Fibroblast of skin of scalp (primary cell): Measurements from ENCODE around the gene SH3D19.
A peak's percentile ranks its signal among the peaks of the same experiment; 100 is the strongest.

Experiments used
- DNase-seq: peaks from one replicate; pipeline ENCODE4 v3.0.0-alpha.2; 2013

The SH3D19 gene

GRCh38 chr4:151193414-151193813, 132.0 kb downstream of the SH3D19 start:
- no peak for DNase-seq

GRCh38 chr4:151192556-151193235, 132.7 kb downstream of the SH3D19 start:
- peak; percentile 49 for DNase-seq

- DNase-seq = peak; percentile 47
Measured at GRCh38 chr4:151184523-151185458, 140.6 kb downstream of the SH3D19 start.

GRCh38 chr4:151182455-151182996, 142.9 kb downstream of the SH3D19 start:
- DNase-seq = no peak

- DNase-seq = no peak
Measured at GRCh38 chr4:151176685-151177084, 148.7 kb downstream of the SH3D19 start.

- DNase-seq = no peak
Measured at GRCh38 chr4:151175754-151176631, 149.4 kb downstream of the SH3D19 start.

GRCh38 chr4:151175233-151175632, 150.2 kb downstream of the SH3D19 start:
- no peak for DNase-seq

- no peak for DNase-seq
Measured at GRCh38 chr4:151174784-151175183, 150.6 kb downstream of the SH3D19 start.

GRCh38 chr4:151173871-151174270, 151.5 kb downstream of the SH3D19 start:
- DNase-seq = peak; percentile 35

- DNase-seq = peak; percentile 35
Measured at GRCh38 chr4:151169900-151170299, 155.5 kb downstream of the SH3D19 start.

GRCh38 chr4:151169223-151169622, 156.2 kb downstream of the SH3D19 start:
- DNase-seq = peak; percentile 92

GRCh38 chr4:151167561-151167960, 157.8 kb downstream of the SH3D19 start:
- DNase-seq = no peak

- DNase-seq = no peak
Measured at GRCh38 chr4:151166636-151167035, 158.8 kb downstream of the SH3D19 start.

GRCh38 chr4:151165205-151166000, 160.0 kb downstream of the SH3D19 start:
- peak; percentile 49 for DNase-seq

- no peak for DNase-seq
Measured at GRCh38 chr4:151163855-151164254, 161.6 kb downstream of the SH3D19 start.

GRCh38 chr4:151158979-151159378, 166.4 kb downstream of the SH3D19 start:
- no peak for DNase-seq

GRCh38 chr4:151157543-151157942, 167.9 kb downstream of the SH3D19 start:
- DNase-seq = no peak

- no peak for DNase-seq
Measured at GRCh38 chr4:151153585-151153984, 171.8 kb downstream of the SH3D19 start.

- DNase-seq = no peak
Measured at GRCh38 chr4:151152028-151152427, 173.4 kb downstream of the SH3D19 start.

- no peak for DNase-seq
Measured at GRCh38 chr4:151150821-151151580, 174.4 kb downstream of the SH3D19 start.

- no peak for DNase-seq
Measured at GRCh38 chr4:151148261-151148660, 177.1 kb downstream of the SH3D19 start.
